Measurements from ENCODE around the gene TMEM130. TPM values are rescaled to one million over a fixed set of nuclear protein-coding genes. Genes with fewer than 3 reads are reported as not detected.

Gene TMEM130
- total and polyA plus RNA-seq, 9 of the 15 experiments (the other 6 are each of a cell fraction or from before 2014, with no cell fraction given) = 0.07 TPM; not detected in 8

GRCh38 chr7:98878365-98879197 lies 8.8 kb upstream of the TMEM130 start, which contains the start of gene TRRAP (continued):
- TF ChIP-seq ZBTB11 (CRISPR knock-in tag; IDR thresholded peaks at IDR 0.05) = peak in 1 of 3 experiments; percentile 40; a peak in 1 of 6 replicates
- no peak for TF ChIP-seq MXI1 (IDR thresholded peaks at IDR 0.05; ENCODE audit: low read depth, low read length)
- no peak for TF ChIP-seq HNRNPL (IDR thresholded peaks at IDR 0.05; ENCODE audit: low read depth, low read length)
- peak; percentile 31 for TF ChIP-seq RBM25 (IDR thresholded peaks at IDR 0.05; ENCODE audit: low read depth, low read length, severe bottlenecking)
- no peak for TF ChIP-seq ZNF518B (CRISPR knock-in tag; IDR thresholded peaks at IDR 0.05)
- TF ChIP-seq JUNB (CRISPR knock-in tag; conservative IDR thresholded peaks at IDR 0.05) = no peak
- peak; percentile 72 for TF ChIP-seq ZNF76 (CRISPR knock-in tag; IDR thresholded peaks at IDR 0.05; ENCODE audit: borderline replicate concordance)
- no peak for TF ChIP-seq KDM2B (CRISPR knock-in tag; IDR thresholded peaks at IDR 0.05)
- TF ChIP-seq TEAD2 (tag; IDR thresholded peaks at IDR 0.05) = no peak
- TF ChIP-seq NFXL1 (CRISPR knock-in tag; IDR thresholded peaks at IDR 0.05) = no peak
- no peak for TF ChIP-seq KAT2B (IDR thresholded peaks at IDR 0.05; ENCODE audit: low read depth, low read length)
- TF ChIP-seq OTX1 (CRISPR knock-in tag; IDR thresholded peaks at IDR 0.05) = peak; percentile 27; the same call in 1 of the 2 replicates
- TF ChIP-seq GTF2E2 (tag; IDR thresholded peaks at IDR 0.05) = no peak; the same call in 1 of the 2 replicates
- no peak for TF ChIP-seq FOXK2 (conservative IDR thresholded peaks at IDR 0.05 in 1 of 2, IDR thresholded peaks at IDR 0.05 in 1 of 2; ENCODE audit: low read depth in 2 of 2)
- TF ChIP-seq, protein P1, sequence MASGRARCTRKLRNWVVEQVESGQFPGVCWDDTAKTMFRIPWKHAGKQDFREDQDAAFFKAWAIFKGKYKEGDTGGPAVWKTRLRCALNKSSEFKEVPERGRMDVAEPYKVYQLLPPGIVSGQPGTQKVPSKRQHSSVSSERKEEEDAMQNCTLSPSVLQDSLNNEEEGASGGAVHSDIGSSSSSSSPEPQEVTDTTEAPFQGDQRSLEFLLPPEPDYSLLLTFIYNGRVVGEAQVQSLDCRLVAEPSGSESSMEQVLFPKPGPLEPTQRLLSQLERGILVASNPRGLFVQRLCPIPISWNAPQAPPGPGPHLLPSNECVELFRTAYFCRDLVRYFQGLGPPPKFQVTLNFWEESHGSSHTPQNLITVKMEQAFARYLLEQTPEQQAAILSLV (tag; IDR thresholded peaks at IDR 0.05) = no peak
- no peak for TF ChIP-seq NCOA2 (IDR thresholded peaks at IDR 0.05; ENCODE audit: partially characterized antibody in 2 of 2)
- no peak for TF ChIP-seq DACH1 (IDR thresholded peaks at IDR 0.05; ENCODE audit: partially characterized antibody)
- TF ChIP-seq JUN (IDR thresholded peaks at IDR 0.05; ENCODE audit: borderline replicate concordance, low read depth, low read length) = peak; percentile 15; the same call in 1 of the 2 replicates
- TF ChIP-seq JUN (CRISPR knock-in tag; IDR thresholded peaks at IDR 0.05; ENCODE audit: borderline replicate concordance) = peak; percentile 45; the same call in 1 of the 2 replicates
- TF ChIP-seq ZNF551 (CRISPR knock-in tag; IDR thresholded peaks at IDR 0.05) = no peak

Measured in K562 (cell line).